ENCODE results near the gene LRRN1. TPM values are rescaled to one million over a fixed set of nuclear protein-coding genes. Genes with fewer than 3 reads are reported as not detected.

LRRN1 gene
- polyA plus RNA-seq, 1 donor (not counting 4 experiments of a cell fraction or from before 2014, with no cell fraction given), result 0.45 TPM

- no peaks in the 10 kb centered on the region for H3K36me3 ChIP-seq (ENCODE audit: control insufficient read depth in 2 of 2, extremely low read depth in 1 of 2, insufficient read depth in 2 of 2, low read length in 2 of 2)
- H3K4me3 ChIP-seq (ENCODE audit: control insufficient read depth in 2 of 3, extremely low read depth in 1 of 3, insufficient read depth in 2 of 3, low read depth in 1 of 3, low read length in 3 of 3), result no peak overlapping the region
- no peak overlapping the region for H2AFZ ChIP-seq (ENCODE audit: control insufficient read depth, low read length)
- no peak overlapping the region for H3K27ac ChIP-seq (ENCODE audit: control insufficient read depth, insufficient read depth, low read length)
- no peaks in the 10 kb centered on the region for H3K79me2 ChIP-seq (ENCODE audit: control insufficient read depth, insufficient read depth, low read length)
- FAIRE-seq, result no peak
- dilution Hi-C loops (cut with MboI; ENCODE audit: extremely low pct_ligation_motif_present, low sequenced_read_pairs), result no loop called here
- H4K20me1 ChIP-seq (ENCODE audit: control insufficient read depth, extremely low read depth, insufficient read depth, low read length), result no peaks in the 10 kb centered on the region
- TF ChIP-seq EZH2 (IDR thresholded peaks at IDR 0.05; ENCODE audit: low read length), result no peak
- TF ChIP-seq CTCF (optimal IDR thresholded peaks at IDR 0.05 in 1 of 3, IDR thresholded peaks at IDR 0.05 in 1 of 3, conservative IDR thresholded peaks at IDR 0.05 in 1 of 3; ENCODE audit: extremely low read depth in 1 of 3, insufficient read depth in 2 of 3, low read length in 3 of 3), result no peak
- no peak for DNase-seq (ENCODE audit: low read depth, low spot score)
- H3K4me1 ChIP-seq (ENCODE audit: control insufficient read depth, extremely low read depth, insufficient read depth, low read length), result no peaks in the 10 kb centered on the region
- no peaks in the 10 kb centered on the region for H3K9me1 ChIP-seq (ENCODE audit: control insufficient read depth, extremely low read depth, insufficient read depth, low read length)
- no peaks in the 10 kb centered on the region for H3K9me3 ChIP-seq (ENCODE audit: control insufficient read depth, low read depth, low read length)
- H3K27me3 ChIP-seq (ENCODE audit: control insufficient read depth, extremely low read depth, insufficient read depth, low read length), result no peaks in the 10 kb centered on the region
- no peak overlapping the region for H3K4me2 ChIP-seq (ENCODE audit: control insufficient read depth, extremely low read depth, insufficient read depth, low read depth, low read length)
- no peak overlapping the region for H3K9ac ChIP-seq (ENCODE audit: control insufficient read depth, extremely low read depth, insufficient read depth, low read length)
Observed at GRCh38 chr3:3765661-3766060, 33.6 kb upstream of the LRRN1 start.

GRCh38 chr3:3766140-3766539 is 33.1 kb upstream of the LRRN1 start:
- H3K27ac ChIP-seq (ENCODE audit: control insufficient read depth, insufficient read depth, low read length), result no peak overlapping the region
- H3K9me1 ChIP-seq (ENCODE audit: control insufficient read depth, extremely low read depth, insufficient read depth, low read length), result no peaks in the 10 kb centered on the region
- DNase-seq (ENCODE audit: low read depth, low spot score), result no peak
- no peak for FAIRE-seq
- H3K27me3 ChIP-seq (ENCODE audit: control insufficient read depth, extremely low read depth, insufficient read depth, low read length), result no peaks in the 10 kb centered on the region
- H3K4me2 ChIP-seq (ENCODE audit: control insufficient read depth, extremely low read depth, insufficient read depth, low read depth, low read length), result no peak overlapping the region
- dilution Hi-C loops (cut with MboI; ENCODE audit: extremely low pct_ligation_motif_present, low sequenced_read_pairs), result no loop called here
- no peaks in the 10 kb centered on the region for H3K9me3 ChIP-seq (ENCODE audit: control insufficient read depth, low read depth, low read length)
- TF ChIP-seq CTCF (optimal IDR thresholded peaks at IDR 0.05 in 1 of 3, IDR thresholded peaks at IDR 0.05 in 1 of 3, conservative IDR thresholded peaks at IDR 0.05 in 1 of 3; ENCODE audit: extremely low read depth in 1 of 3, insufficient read depth in 2 of 3, low read length in 3 of 3) (no peak), EZH2 (IDR thresholded peaks at IDR 0.05; ENCODE audit: low read length) (no peak)
- no peaks in the 10 kb centered on the region for H4K20me1 ChIP-seq (ENCODE audit: control insufficient read depth, extremely low read depth, insufficient read depth, low read length)
- H3K4me1 ChIP-seq (ENCODE audit: control insufficient read depth, extremely low read depth, insufficient read depth, low read length), result no peaks in the 10 kb centered on the region
- H3K79me2 ChIP-seq (ENCODE audit: control insufficient read depth, insufficient read depth, low read length), result no peaks in the 10 kb centered on the region
- no peak overlapping the region for H3K9ac ChIP-seq (ENCODE audit: control insufficient read depth, extremely low read depth, insufficient read depth, low read length)
- H2AFZ ChIP-seq (ENCODE audit: control insufficient read depth, low read length), result no peak overlapping the region
- no peak overlapping the region for H3K4me3 ChIP-seq (ENCODE audit: control insufficient read depth in 2 of 3, extremely low read depth in 1 of 3, insufficient read depth in 2 of 3, low read depth in 1 of 3, low read length in 3 of 3)
- no peaks in the 10 kb centered on the region for H3K36me3 ChIP-seq (ENCODE audit: control insufficient read depth in 2 of 2, extremely low read depth in 1 of 2, insufficient read depth in 2 of 2, low read length in 2 of 2)
